Stomach (tissue), 4 donors: ENCODE results near the gene SYNPO.

Source experiments
- CTCF ChIP-seq, 7 experiments: fragments of 450-650 bp in 4 of 7; fragments of 200-600 bp in 3 of 7; sonication (generic) in 3 of 7; IDR thresholded peaks; one replicate each; pipeline ENCODE4 v1.5.1; 2016 to 2019; ENCODE audit warnings: antibody characterized with exemption in 7 of 7, control low read depth in 2 of 7, mild to moderate bottlenecking in 1 of 7
- EP300 ChIP-seq: sonication (generic); formaldehyde crosslinking; IDR thresholded peaks from one replicate; pipeline ENCODE4 v1.6.1; 2017; ENCODE audit warnings: antibody characterized with exemption
- POLR2AphosphoS5 ChIP-seq, 3 donors: sonication (generic); formaldehyde crosslinking; IDR thresholded peaks; one replicate each; pipeline ENCODE4 v1.6.1; 2016; ENCODE audit warnings: antibody characterized with exemption in 3 of 3

DNA sequence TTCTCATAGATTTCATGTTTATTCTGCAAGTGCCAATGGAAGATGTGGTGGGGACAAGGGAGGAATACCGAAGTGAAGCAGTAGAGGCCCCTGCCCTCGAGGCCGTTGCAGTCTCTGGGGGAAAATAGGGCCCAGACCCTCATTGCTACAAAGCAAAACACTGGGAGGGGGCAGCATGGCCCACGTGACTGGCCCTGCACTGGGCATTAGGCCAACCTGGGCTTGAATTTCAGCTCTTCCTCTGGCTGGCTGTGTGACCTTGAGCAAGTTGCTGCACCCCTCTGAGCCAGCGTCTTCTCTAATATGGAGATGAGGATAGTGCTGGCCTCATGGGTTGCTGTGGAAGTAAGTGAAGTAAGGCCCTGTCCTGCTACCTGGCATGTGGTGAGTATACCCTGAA lies 709 bp upstream of the SYNPO start:
- TF ChIP-seq EP300: no peak
- TF ChIP-seq CTCF (IDR thresholded peaks at IDR 0.05): no peak
- TF ChIP-seq POLR2AphosphoS5 (IDR thresholded peaks at IDR 0.05): no peak
